ENCODE data around the gene ZNF438. TPM values are rescaled to one million over a fixed set of nuclear protein-coding genes. Genes with fewer than 3 reads are reported as not detected.

The ZNF438 gene
- total RNA-seq, 1 experiment from 2014 or later = 0.26 TPM

- Histone ChIP-seq H3K36me3 (ENCODE audit: insufficient read depth, low read length) (no peaks in the 10 kb centered on the region), H3K9me2 (replicated peaks; ENCODE audit: insufficient read depth, low read length) (no peaks in the 10 kb centered on the region), H3K79me2 (ENCODE audit: low read length) (no peaks in the 10 kb centered on the region), H3K4me1 (ENCODE audit: low read length) (no peaks in the 10 kb centered on the region), H3K9ac (ENCODE audit: low read length) (no peak overlapping the region), H3K9me3 (ENCODE audit: low read length) (no peaks in the 10 kb centered on the region), H2AFZ (ENCODE audit: low read length) (no peak overlapping the region), H3K27me3 (ENCODE audit: low read length) (no peaks in the 10 kb centered on the region), H4K20me1 (ENCODE audit: insufficient read depth, low read depth, low read length) (peaks cover 8% of the 10 kb centered on the region; the same call in 1 of the 2 replicates), H3K4me3 (ENCODE audit: low read length) (no peak overlapping the region), H3K27ac (ENCODE audit: low read length) (no peak overlapping the region), H3K4me2 (ENCODE audit: low read depth, low read length, poor library complexity, severe bottlenecking) (no peak overlapping the region)
- no peak for DNase-seq
These were observed 38.5 kb downstream of the ZNF438 start for GRCh38 chr10:30993155-30993554.

GRCh38 chr10:30992681-30993080, 39.0 kb downstream of the ZNF438 start:
- Histone ChIP-seq H3K27me3 (ENCODE audit: low read length) (no peaks in the 10 kb centered on the region), H3K9me3 (ENCODE audit: low read length) (no peaks in the 10 kb centered on the region), H3K4me3 (ENCODE audit: low read length) (no peak overlapping the region), H3K4me1 (ENCODE audit: low read length) (no peaks in the 10 kb centered on the region), H3K9ac (ENCODE audit: low read length) (no peak overlapping the region), H3K4me2 (ENCODE audit: low read depth, low read length, poor library complexity, severe bottlenecking) (no peak overlapping the region), H3K36me3 (ENCODE audit: insufficient read depth, low read length) (no peaks in the 10 kb centered on the region), H3K27ac (ENCODE audit: low read length) (no peak overlapping the region), H3K79me2 (ENCODE audit: low read length) (no peaks in the 10 kb centered on the region), H4K20me1 (ENCODE audit: insufficient read depth, low read depth, low read length) (peaks cover 8% of the 10 kb centered on the region; the same call in 1 of the 2 replicates), H3K9me2 (replicated peaks; ENCODE audit: insufficient read depth, low read length) (no peaks in the 10 kb centered on the region), H2AFZ (ENCODE audit: low read length) (no peak overlapping the region)
- DNase-seq = no peak

- Histone ChIP-seq H3K36me3 (ENCODE audit: insufficient read depth, low read length) (no peaks in the 10 kb centered on the region), H3K9me3 (ENCODE audit: low read length) (no peaks in the 10 kb centered on the region), H3K4me1 (ENCODE audit: low read length) (no peaks in the 10 kb centered on the region), H3K9ac (ENCODE audit: low read length) (no peak overlapping the region), H3K27ac (ENCODE audit: low read length) (no peak overlapping the region), H3K9me2 (replicated peaks; ENCODE audit: insufficient read depth, low read length) (no peaks in the 10 kb centered on the region), H3K4me3 (ENCODE audit: low read length) (no peak overlapping the region), H3K27me3 (ENCODE audit: low read length) (no peaks in the 10 kb centered on the region), H2AFZ (ENCODE audit: low read length) (no peak overlapping the region), H3K4me2 (ENCODE audit: low read depth, low read length, poor library complexity, severe bottlenecking) (no peak overlapping the region), H4K20me1 (ENCODE audit: insufficient read depth, low read depth, low read length) (peaks cover 8% of the 10 kb centered on the region; the same call in 1 of the 2 replicates), H3K79me2 (ENCODE audit: low read length) (no peaks in the 10 kb centered on the region)
- DNase-seq = no peak
These were observed 40.0 kb downstream of the ZNF438 start for GRCh38 chr10:30991647-30992011.

GRCh38 chr10:30990971-30991646, 40.6 kb downstream of the ZNF438 start:
- H3K36me3 ChIP-seq (ENCODE audit: insufficient read depth, low read length) = no peaks in the 10 kb centered on the region
- H3K27ac ChIP-seq (ENCODE audit: low read length) = no peak overlapping the region
- H2AFZ ChIP-seq (ENCODE audit: low read length) = no peak overlapping the region
- H3K9ac ChIP-seq (ENCODE audit: low read length) = no peak overlapping the region
- H3K4me2 ChIP-seq (ENCODE audit: low read depth, low read length, poor library complexity, severe bottlenecking) = no peak overlapping the region
- H3K79me2 ChIP-seq (ENCODE audit: low read length) = no peaks in the 10 kb centered on the region
- H3K9me2 ChIP-seq (replicated peaks; ENCODE audit: insufficient read depth, low read length) = no peaks in the 10 kb centered on the region
- DNase-seq = no peak
- no peaks in the 10 kb centered on the region for H3K9me3 ChIP-seq (ENCODE audit: low read length)
- H4K20me1 ChIP-seq (ENCODE audit: insufficient read depth, low read depth, low read length) = peaks cover 8% of the 10 kb centered on the region; the same call in 1 of the 2 replicates
- no peaks in the 10 kb centered on the region for H3K4me1 ChIP-seq (ENCODE audit: low read length)
- H3K27me3 ChIP-seq (ENCODE audit: low read length) = no peaks in the 10 kb centered on the region
- H3K4me3 ChIP-seq (ENCODE audit: low read length) = no peak overlapping the region

- H2AFZ ChIP-seq (ENCODE audit: low read length) = no peak overlapping the region
- H3K4me2 ChIP-seq (ENCODE audit: low read depth, low read length, poor library complexity, severe bottlenecking) = no peak overlapping the region
- no peaks in the 10 kb centered on the region for H3K9me2 ChIP-seq (replicated peaks; ENCODE audit: insufficient read depth, low read length)
- no peak for DNase-seq
- H3K9me3 ChIP-seq (ENCODE audit: low read length) = no peaks in the 10 kb centered on the region
- no peak overlapping the region for H3K9ac ChIP-seq (ENCODE audit: low read length)
- H4K20me1 ChIP-seq (ENCODE audit: insufficient read depth, low read depth, low read length) = peaks cover 8% of the 10 kb centered on the region; the same call in 1 of the 2 replicates
- H3K36me3 ChIP-seq (ENCODE audit: insufficient read depth, low read length) = no peaks in the 10 kb centered on the region
- H3K27me3 ChIP-seq (ENCODE audit: low read length) = no peaks in the 10 kb centered on the region
- no peaks in the 10 kb centered on the region for H3K79me2 ChIP-seq (ENCODE audit: low read length)
- H3K4me3 ChIP-seq (ENCODE audit: low read length) = no peak overlapping the region
- H3K4me1 ChIP-seq (ENCODE audit: low read length) = no peaks in the 10 kb centered on the region
- H3K27ac ChIP-seq (ENCODE audit: low read length) = no peak overlapping the region
These were observed 41.3 kb downstream of the ZNF438 start for GRCh38 chr10:30990351-30990750.

- Histone ChIP-seq H3K79me2 (ENCODE audit: low read length) (no peaks in the 10 kb centered on the region), H2AFZ (ENCODE audit: low read length) (no peak overlapping the region), H3K4me1 (ENCODE audit: low read length) (no peaks in the 10 kb centered on the region)
These were observed 42.7 kb downstream of the ZNF438 start for GRCh38 chr10:30988831-30989435.

GRCh38 chr10:30987463-30987862, 44.2 kb downstream of the ZNF438 start:
- Histone ChIP-seq H3K27ac (ENCODE audit: low read length) (no peak overlapping the region), H3K9me2 (replicated peaks; ENCODE audit: insufficient read depth, low read length) (no peaks in the 10 kb centered on the region), H3K9me3 (ENCODE audit: low read length) (no peaks in the 10 kb centered on the region), H3K4me3 (ENCODE audit: low read length) (no peak overlapping the region), H3K9ac (ENCODE audit: low read length) (no peak overlapping the region), H2AFZ (ENCODE audit: low read length) (no peak overlapping the region), H3K36me3 (ENCODE audit: insufficient read depth, low read length) (no peaks in the 10 kb centered on the region), H3K79me2 (ENCODE audit: low read length) (no peaks in the 10 kb centered on the region), H4K20me1 (ENCODE audit: insufficient read depth, low read depth, low read length) (peaks cover 8% of the 10 kb centered on the region; the same call in 1 of the 2 replicates), H3K4me2 (ENCODE audit: low read depth, low read length, poor library complexity, severe bottlenecking) (no peak overlapping the region), H3K4me1 (ENCODE audit: low read length) (no peaks in the 10 kb centered on the region), H3K27me3 (ENCODE audit: low read length) (no peaks in the 10 kb centered on the region)
- no peak for DNase-seq

More at GRCh38 chr10:30988831-30989435, 42.7 kb downstream of the ZNF438 start:
- H3K9ac ChIP-seq (ENCODE audit: low read length) = no peak overlapping the region
- H3K9me2 ChIP-seq (replicated peaks; ENCODE audit: insufficient read depth, low read length) = no peaks in the 10 kb centered on the region
- no peak overlapping the region for H3K4me2 ChIP-seq (ENCODE audit: low read depth, low read length, poor library complexity, severe bottlenecking)
- no peaks in the 10 kb centered on the region for H3K36me3 ChIP-seq (ENCODE audit: insufficient read depth, low read length)
- no peaks in the 10 kb centered on the region for H3K27me3 ChIP-seq (ENCODE audit: low read length)
- no peaks in the 10 kb centered on the region for H3K9me3 ChIP-seq (ENCODE audit: low read length)
- peaks cover 8% of the 10 kb centered on the region; the same call in 1 of the 2 replicates for H4K20me1 ChIP-seq (ENCODE audit: insufficient read depth, low read depth, low read length)
- H3K27ac ChIP-seq (ENCODE audit: low read length) = no peak overlapping the region
- no peak overlapping the region for H3K4me3 ChIP-seq (ENCODE audit: low read length)
- DNase-seq = no peak

- no peak overlapping the region for H3K27ac ChIP-seq (ENCODE audit: low read length)
- H3K9ac ChIP-seq (ENCODE audit: low read length) = no peak overlapping the region
- H3K79me2 ChIP-seq (ENCODE audit: low read length) = no peaks in the 10 kb centered on the region
- no peak overlapping the region for H3K4me3 ChIP-seq (ENCODE audit: low read length)
- H3K9me2 ChIP-seq (replicated peaks; ENCODE audit: insufficient read depth, low read length) = no peaks in the 10 kb centered on the region
- DNase-seq = no peak
- no peaks in the 10 kb centered on the region for H3K36me3 ChIP-seq (ENCODE audit: insufficient read depth, low read length)
- peaks cover under 1% of the 10 kb centered on the region; the same call in 1 of the 2 replicates for H4K20me1 ChIP-seq (ENCODE audit: insufficient read depth, low read depth, low read length)
- H3K27me3 ChIP-seq (ENCODE audit: low read length) = no peaks in the 10 kb centered on the region
- H3K9me3 ChIP-seq (ENCODE audit: low read length) = no peaks in the 10 kb centered on the region
- no peaks in the 10 kb centered on the region for H3K4me1 ChIP-seq (ENCODE audit: low read length)
- no peak overlapping the region for H3K4me2 ChIP-seq (ENCODE audit: low read depth, low read length, poor library complexity, severe bottlenecking)
- H2AFZ ChIP-seq (ENCODE audit: low read length) = no peak overlapping the region
These were observed 45.6 kb downstream of the ZNF438 start for GRCh38 chr10:30986053-30986555.
